Measurements from ENCODE around the gene NACC1.

DNA sequence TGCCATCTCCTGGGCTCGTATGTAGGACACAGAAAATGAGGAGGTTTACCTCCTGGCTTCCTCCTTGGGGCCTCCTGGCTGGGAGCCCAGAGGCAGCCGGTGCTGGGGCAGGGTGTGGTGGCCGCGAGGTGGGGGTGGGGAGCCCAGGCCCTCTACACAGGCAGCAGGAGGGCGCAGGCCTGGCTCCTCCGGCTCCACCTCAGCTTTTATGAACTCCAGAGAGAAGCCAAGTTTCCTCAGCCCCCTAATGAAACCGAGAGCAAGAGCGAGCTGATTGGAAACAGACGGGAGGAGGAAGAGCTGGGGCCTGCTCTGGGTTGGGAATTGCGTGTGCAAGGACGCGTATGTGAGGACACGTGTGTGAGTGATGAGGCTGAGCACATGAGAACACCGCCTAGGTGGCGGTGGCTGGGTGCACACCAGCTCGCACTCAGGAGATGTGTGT lies 38.5 kb upstream of the NACC1 start:
- TF ChIP-seq, protein P1, sequence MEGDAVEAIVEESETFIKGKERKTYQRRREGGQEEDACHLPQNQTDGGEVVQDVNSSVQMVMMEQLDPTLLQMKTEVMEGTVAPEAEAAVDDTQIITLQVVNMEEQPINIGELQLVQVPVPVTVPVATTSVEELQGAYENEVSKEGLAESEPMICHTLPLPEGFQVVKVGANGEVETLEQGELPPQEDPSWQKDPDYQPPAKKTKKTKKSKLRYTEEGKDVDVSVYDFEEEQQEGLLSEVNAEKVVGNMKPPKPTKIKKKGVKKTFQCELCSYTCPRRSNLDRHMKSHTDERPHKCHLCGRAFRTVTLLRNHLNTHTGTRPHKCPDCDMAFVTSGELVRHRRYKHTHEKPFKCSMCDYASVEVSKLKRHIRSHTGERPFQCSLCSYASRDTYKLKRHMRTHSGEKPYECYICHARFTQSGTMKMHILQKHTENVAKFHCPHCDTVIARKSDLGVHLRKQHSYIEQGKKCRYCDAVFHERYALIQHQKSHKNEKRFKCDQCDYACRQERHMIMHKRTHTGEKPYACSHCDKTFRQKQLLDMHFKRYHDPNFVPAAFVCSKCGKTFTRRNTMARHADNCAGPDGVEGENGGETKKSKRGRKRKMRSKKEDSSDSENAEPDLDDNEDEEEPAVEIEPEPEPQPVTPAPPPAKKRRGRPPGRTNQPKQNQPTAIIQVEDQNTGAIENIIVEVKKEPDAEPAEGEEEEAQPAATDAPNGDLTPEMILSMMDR (IDR thresholded peaks at IDR 0.05) = peak in 1 of 12 donors; percentile 9
- no peak for TF ChIP-seq POLR2A (IDR thresholded peaks at IDR 0.05)

Measured in heart left ventricle (tissue), 13 donors.